ENCODE results near the gene PPP6R2.

The PPP6R2 gene, protein sequence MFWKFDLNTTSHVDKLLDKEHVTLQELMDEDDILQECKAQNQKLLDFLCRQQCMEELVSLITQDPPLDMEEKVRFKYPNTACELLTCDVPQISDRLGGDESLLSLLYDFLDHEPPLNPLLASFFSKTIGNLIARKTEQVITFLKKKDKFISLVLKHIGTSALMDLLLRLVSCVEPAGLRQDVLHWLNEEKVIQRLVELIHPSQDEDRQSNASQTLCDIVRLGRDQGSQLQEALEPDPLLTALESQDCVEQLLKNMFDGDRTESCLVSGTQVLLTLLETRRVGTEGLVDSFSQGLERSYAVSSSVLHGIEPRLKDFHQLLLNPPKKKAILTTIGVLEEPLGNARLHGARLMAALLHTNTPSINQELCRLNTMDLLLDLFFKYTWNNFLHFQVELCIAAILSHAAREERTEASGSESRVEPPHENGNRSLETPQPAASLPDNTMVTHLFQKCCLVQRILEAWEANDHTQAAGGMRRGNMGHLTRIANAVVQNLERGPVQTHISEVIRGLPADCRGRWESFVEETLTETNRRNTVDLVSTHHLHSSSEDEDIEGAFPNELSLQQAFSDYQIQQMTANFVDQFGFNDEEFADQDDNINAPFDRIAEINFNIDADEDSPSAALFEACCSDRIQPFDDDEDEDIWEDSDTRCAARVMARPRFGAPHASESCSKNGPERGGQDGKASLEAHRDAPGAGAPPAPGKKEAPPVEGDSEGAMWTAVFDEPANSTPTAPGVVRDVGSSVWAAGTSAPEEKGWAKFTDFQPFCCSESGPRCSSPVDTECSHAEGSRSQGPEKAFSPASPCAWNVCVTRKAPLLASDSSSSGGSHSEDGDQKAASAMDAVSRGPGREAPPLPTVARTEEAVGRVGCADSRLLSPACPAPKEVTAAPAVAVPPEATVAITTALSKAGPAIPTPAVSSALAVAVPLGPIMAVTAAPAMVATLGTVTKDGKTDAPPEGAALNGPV

DNA sequence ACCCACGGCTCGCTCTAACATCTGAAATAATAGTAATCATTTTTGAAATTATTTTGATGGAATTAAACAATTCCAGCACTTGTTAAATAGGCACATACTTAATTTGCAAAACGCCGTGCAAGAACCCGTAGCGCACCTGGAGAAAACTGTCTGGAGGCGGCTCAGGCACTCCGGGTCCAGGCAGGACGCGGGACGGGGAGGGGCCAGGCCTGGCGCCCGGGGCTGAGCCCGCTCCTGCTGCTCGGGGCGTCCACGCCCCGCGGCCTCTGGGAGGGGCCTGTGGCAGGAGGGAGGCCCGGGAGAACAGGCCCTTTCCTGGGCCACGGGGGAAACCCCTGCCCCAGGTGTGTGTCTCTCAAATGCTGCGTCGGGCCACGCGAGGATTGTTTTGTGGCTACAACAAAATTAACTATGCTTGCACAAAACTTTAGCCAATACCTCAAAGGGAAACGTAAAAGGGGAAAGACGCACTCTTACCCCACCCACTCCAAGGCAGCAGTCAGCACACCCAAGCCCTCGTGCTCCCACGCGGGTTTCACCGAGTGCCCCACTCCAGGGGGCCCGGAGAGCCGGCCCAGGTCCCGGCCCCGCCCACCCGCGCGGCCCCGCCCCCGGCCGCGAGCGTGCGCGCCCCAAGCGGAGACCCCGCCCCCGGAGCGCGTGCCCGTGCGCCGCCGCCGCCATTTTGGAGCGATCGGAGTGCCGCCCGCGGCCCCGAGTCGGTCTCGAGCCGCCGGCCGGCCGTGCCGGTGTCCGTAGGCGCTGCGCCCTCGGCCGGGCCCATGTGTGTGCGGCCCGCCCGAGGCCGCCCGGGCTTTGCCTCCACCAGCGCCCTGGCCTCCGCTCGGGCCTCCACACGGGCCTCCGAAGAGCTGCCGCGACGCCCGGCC lies at the start of gene PPP6R2:
TSS of gene PPP6R2 (plus strand) at position 677 of the 890 bp plus-strand sequence. CDS start 50,582 bp downstream, outside the sequence.
- DNase-seq (ENCODE audit: low read depth in 2 of 2, low spot score in 1 of 2) = peak; percentile 78 to 79

DNA sequence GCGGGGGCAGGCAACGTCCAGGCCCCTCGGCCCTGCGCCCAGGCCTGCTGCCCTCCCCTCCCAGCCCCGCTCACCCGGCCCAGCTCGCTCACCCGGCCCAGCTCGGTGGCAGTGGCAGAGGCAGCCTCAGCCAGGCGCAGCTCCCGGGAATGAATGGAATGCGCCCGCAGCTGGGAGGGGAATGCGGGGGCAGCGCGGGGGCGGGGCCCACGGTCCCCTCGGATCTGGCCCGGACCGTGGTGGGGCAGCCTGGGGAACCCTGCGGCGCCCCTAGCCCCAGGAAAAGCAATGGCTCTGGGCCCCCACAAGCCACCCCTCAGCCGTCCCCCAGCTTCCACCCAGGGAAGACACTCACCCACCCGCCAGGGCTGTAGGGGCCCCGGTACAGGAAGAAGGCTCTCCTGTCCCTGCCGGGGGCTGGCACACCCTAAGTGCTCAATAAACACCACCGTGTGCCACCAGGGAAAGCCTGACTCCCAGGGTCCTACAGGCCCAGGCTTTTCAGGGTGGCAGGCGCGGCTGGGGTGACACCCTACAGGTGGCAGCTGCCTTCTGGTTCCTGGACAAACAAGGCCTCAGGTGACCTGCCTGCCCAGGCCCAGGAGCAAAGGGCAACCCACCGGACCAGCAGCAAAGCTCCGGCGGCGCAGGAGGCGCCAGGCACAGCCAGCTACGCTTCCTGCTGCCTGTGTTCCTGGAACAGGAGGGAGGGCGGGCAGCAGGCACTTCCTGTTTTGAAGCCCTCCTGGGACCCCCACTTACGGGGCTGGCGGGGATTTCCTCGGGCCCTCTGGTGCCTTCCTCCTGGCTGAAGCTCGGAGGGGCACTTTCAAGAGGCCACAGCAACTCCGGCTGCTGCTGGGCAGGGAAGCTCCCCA lies 49.4 kb upstream of the PPP6R2 start:
- DNase-seq (ENCODE audit: low read depth in 2 of 2, low spot score in 1 of 2) = no peak

DNA sequence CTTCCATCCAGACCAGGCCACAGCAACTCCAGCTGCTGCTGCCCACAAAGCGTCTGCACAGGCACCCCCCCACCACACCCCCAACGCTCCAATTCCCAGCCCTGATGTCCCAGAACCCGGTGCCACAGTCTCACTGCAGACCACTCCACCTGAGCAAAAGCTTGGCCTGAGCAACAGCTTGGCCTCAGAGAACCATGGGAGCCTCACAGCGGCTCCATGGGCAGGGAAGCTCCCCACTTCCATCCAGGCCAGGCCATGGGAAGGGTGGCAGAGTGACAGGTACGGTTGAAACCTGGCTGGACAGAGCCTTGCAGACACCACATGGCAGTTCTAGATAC lies 48.8 kb upstream of the PPP6R2 start:
- DNase-seq (ENCODE audit: low read depth in 2 of 2, low spot score in 1 of 2) = no peak

DNA sequence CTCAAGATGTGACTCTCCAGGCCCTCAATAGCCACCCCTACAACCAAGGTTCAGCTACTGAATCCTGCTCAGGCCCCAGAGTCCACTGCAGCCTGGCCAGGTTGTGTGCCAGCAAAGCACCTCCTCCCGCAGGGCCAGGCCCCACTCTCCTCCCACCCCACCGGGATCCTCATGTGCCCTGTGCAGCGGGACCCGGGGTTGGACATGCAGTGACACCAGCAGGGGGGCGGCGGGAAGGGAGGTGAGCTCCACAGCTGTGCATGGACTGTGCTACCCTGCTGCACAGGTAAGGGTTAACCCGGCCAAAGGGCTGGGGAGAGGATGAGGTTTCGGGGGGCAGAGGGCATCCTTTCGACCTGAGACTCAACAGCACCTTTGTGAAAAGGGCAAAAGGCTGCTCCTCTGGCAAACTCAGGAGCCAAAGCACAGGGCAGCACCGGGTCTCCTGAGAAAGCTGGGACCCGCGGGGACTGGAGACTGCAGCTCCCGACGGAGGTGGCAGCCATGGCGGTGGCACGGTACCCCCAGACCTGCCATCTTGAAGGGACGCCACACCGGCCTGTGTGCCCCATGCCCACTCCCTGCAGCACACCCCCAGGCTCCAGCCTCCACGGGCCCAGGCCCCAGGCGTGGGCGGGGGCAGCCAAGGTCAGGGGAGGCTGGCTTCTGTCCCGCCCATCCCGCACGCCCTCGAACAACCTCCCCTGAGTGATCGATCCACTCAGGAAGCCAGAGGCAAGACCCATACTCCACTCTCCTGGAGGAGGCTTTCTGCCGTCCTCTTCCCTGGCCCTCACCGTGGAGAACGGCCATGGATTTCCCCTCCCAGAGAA lies 46.3 kb upstream of the PPP6R2 start:
- DNase-seq (ENCODE audit: low read depth in 2 of 2, low spot score in 1 of 2) = no peak

DNA sequence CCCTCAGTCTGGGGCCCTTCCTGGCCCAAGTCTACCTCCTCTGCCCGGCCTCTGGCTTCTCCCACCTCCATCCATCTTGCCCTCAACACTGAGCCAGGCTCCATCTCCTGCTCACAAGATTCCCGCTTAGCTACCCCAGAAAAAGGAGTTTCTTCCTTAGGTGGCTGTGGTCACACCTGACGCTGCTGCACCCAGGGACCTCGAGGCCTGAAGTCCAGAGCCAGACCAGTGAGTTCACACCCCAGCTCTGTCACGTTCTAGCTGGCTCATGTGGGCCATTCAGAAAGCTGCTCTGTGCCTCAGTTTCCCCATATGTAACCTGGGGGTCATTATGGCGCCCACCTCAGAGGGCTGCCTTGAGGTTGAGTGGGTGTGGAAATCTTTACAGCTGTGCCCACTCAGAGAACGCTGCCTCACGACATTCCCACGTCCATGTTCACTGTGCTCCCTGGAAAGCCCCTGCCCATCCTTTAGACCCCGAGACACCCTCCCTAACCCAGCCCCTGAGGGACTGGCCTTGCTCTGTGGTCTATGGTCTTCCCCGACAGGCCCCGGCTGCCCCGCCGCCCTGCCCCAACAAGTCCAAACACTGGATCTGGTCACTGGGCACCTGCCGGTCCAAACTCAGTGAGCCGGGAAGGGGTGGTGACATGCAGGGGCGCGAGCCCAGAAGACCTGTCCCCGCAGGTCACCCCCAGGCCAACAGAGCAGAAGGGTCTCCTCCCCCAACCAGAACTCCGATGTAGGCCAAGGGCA lies 45.4 kb upstream of the PPP6R2 start:
- DNase-seq (ENCODE audit: low read depth in 2 of 2, low spot score in 1 of 2) = no peak

DNA sequence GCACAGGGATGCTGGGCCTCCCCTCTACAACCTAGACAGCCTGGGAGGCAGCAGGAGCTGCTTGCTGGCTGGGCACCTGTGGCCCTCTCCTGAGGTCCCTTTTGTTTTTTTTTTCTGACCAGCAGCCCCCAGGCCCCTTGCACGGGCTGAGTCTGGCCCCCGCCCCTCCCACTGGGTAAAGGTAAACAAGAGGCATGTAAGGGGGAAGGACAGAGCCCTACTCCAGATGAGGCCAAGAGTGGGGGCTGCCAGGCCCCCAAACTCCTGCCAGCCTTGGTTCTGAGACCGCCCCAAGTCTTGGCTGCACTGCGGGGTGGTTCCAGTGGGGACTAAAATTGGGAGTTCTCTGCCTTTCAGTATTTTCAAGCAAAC lies 44.9 kb upstream of the PPP6R2 start:
- no peak for DNase-seq (ENCODE audit: low read depth in 2 of 2, low spot score in 1 of 2)

DNA sequence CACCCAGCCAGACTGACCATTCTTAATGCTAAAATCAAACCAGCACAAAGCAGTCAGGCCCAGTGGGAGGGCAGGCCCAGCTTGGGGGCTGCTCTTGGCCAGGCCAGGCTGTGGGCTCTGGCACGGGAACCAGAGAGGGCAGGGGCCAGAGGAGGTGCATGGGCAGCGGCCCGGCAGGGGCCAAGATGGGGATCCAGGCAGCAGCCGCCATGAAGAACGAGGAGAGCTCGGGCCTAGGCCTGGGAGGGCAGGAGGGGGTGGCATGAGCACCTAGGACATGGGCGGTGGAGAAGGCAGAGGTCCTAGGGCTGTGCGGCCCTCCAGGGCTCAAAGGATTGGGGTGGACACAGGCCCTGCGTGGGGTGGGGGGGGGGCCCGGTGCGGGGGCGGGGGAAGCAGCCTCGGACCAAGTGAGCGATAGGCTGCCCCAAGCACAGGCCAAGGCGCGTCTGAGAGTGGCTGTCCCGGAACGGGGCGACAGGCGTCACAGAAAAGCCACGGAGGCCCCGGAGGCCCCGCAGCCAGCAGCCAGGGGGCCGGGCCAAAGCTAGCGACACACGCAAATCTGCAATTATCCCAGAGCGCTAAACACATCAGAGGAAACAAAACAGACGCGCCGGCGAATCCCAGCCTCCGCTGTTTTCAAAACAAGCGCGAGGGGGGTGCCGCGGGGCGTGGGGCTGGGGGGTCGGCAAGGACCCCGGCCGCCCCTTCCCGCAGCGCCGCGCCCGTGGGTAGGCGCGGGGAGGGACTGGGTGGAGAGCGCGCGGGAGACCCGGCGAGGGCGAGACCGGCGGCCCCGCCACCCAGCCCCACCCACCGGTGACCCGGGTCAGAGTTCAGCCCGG lies 44.0 kb upstream of the PPP6R2 start:
- no peak for DNase-seq (ENCODE audit: low read depth in 2 of 2, low spot score in 1 of 2)

DNA sequence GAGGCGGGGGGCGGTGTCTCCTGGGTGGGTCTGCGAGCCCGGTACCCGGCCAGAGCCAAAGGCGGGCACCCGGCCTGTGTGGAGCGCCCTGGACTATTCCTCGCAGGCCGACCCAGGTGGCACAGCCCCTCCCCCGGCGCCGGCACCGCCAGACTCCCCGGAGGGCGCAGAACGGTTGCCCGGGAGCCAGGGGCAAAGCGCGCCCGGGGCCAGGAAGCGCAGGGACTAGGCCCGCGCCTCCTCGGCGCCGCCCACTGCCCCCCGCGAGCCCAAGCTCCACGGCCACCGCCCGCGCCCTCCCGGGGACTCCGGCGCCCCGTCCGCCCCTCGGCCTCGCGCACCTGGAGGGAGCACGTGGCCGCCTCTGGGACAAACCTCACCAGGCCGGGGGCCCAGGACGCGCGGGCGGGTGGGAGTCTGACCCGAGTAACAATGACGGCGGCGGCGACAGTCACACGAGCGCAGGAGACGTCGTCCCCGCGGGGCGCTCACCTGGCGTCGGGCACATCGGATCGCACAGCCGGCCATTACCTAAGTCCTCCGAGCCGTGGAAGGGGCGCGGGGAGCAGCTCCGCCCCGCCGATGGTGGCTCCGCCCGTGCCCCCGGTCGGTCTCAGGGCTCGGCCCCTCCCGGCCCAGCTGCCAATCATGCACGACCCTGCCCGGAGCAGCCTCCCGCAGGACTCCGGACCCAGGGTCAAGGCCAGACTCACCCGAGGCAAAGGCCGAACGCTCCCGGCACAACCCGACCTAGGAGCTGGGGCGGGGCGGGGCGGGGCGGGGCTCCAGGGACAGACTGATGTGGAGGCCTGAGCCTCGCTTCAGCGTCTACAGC lies 43.1 kb upstream of the PPP6R2 start:
- no peak for DNase-seq (ENCODE audit: low read depth in 2 of 2, low spot score in 1 of 2)

DNA sequence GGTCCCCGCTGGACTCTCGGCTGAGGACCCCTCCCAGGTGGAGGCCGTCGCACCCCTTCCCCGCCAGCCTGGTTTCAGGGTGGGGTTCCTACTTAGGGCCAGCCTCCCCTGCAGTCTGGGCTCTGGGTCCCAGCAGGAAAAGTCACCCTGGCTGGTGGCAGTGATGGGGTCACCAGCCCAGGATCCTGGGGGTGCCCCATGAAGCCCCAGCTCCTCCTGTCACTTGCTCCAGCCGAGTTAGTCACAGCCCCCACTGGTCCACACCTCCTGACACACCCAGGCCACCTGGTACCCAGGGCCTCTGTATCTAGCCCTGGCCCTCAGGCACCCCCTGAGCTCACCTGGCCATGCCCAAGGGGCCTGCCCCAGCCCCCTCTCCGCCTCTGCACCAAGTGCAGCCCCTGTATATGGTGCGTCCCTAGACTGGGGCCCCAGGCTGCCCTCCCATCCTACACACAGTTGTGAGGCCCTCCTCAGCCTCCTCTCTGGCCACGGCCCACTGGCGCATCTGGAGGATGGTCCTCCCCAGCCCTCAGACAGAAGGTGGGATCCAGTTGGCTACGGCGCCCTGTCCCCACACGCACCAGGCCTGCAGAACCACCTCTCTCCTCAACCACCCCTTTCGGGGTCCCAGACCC lies 42.4 kb upstream of the PPP6R2 start:
- no peak for DNase-seq (ENCODE audit: low read depth in 2 of 2, low spot score in 1 of 2)

DNA sequence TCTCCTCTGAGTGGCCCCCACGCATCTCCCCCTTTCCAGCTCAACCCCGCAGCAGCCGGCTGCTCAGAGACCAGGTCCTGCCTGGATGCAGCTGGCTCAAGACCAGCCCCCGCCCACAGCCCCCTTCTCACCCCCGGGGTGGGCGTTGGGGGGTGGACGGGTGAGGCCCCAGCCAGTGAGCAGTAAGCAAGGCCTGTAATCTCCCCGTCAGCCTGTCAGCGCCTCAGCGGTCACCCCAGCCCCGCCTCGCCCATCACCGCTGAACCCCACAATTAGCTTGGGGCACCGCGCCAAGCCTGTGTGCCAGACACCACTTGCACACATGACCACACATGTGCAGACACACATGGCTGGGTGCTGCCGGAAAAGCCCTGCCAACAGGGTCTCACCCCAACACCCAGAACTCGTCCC lies 41.5 kb upstream of the PPP6R2 start:
- DNase-seq (ENCODE audit: low read depth in 2 of 2, low spot score in 1 of 2) = no peak

DNA sequence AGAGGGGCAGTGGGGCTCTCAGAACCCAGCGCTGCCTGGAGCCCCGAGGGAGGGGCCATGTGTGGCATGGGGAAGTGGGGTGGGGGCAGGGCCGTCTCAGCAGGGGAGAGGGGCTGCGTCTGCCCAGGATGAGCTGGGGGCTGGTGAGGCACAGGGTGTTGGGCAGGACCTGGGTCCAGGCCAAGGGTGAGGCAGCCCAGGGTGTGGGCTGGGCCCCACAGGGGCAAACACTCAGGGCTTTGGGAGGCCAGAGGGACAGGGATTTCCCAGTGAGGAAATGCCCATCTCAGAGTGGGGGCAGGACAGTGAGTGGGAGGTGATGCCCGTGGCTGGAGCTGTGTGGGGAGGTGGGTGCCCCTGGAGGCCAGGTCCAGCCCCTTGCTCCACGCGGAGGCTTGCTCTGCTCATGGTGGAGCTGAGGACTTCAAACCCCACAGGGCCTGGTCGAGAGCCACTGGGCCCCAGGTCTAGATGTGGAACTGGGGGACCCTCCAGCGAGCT lies 41.0 kb upstream of the PPP6R2 start:
- no peak for DNase-seq (ENCODE audit: low read depth in 2 of 2, low spot score in 1 of 2)

DNA sequence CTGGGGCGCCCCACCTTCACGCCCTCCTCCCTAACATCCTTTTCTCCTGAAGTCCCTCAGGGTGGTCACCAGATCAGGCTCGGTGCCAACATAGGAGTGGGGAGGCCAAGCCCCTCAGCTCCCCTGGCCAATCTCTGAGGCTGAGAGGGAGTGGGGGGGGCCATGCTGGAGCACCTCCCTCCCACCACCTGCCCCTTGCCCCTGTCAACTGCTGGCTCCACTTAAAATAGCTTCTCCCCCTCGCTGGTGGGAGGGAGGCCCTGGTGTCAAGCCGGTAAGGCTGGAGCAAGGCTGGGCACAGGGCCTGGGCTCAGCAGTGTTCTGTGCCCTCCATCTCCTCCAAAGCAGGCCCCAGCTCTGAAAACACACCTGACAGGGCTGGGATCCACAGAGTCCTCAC lies 40.6 kb upstream of the PPP6R2 start:
- DNase-seq (ENCODE audit: low read depth in 2 of 2, low spot score in 1 of 2) = no peak

DNA sequence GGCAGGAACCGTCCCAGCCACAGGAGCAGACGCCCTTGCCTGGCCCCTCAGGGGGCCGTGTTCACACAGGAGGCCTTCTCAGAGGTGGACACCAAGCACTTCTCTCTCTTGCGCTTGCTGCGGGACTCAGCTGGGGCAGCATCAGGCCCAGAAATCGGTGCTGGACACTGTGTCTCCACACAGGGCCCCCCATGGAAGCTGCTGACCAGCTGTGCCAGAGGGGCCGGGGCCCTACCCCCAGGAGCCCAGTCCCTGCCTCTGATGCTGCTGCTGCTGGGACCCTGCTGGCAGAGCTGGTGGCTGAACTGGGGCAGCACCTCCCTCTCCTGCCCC lies 39.6 kb upstream of the PPP6R2 start:
- DNase-seq (ENCODE audit: low read depth in 2 of 2, low spot score in 1 of 2) = no peak

DNA sequence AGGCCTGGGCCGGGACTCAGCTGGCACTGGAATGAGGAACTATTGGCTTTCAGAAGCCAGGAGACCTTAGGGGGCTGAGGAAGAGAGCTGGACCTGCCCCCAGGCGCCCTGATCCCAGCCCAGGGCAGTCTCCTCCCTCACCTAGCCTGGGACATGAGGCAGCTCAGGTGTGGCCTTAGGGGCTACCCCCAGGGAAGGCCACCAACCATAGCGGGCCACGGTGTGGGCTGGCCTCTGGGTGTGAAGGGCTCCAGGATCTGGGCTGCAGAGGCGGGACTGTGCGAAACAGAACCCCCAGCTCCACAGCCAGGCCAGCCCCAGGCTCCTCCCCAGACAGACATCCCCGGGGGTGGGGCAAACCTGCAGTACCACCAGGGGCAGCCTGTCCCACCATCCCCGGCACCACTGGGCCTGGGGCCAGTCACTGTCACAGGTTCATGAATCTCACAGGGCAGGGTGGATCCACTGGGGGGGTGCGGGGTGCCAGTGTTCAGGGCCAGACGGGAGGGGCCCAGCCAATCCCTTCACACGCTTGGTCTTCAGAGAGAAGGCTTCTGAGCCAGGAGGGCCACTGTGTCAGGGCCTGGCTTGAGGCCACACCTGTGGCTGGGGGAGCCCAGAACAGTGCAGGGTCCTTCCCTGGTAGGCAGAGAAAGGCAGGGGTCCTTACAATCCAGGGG lies 39.1 kb upstream of the PPP6R2 start:
- no peak for DNase-seq (ENCODE audit: low read depth in 2 of 2, low spot score in 1 of 2)

DNA sequence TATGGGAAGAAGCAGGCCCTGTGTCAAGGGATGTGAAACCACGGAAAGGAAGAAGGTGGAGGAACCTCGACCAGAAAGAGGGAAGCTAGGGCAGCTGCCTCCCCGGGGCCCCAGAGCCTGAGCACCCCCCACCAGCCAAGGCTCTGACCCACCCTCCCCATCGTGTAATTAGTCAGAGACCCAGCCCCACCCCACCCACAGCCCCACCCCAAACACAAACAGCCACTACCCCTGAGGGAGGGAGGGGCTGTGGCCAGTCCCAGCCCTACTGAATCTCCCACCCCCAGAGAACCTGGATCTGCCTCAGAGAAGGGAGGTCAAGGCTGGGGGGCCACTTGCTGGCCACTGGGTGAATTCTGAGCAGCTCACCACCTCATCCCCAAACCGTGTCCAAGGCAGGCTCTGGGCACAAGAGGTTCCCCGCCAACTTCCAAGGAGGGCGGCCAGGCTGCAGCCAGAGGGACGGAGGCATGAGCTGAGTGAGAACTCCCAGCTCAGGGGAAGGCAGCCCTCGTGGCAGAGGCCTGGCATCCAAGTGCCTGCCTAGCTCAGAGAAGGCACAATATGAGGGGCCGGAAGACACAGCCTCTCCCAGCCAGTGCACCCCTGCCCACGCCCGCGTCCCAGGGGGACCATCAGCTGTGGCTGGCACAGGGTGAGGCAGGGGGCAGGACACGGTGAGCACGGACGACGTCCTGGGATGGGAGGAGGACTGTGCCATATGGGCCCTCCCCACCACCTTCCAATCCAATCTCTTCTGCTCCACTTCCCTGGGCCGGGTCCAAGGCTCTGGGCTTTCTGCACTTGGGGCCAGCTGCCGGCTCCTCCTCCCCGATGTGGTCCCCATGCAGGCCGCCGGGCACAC lies 38.4 kb upstream of the PPP6R2 start:
- no peak for DNase-seq (ENCODE audit: low read depth in 2 of 2, low spot score in 1 of 2)
